Muscle of leg (tissue), 11 donors: Measurements from ENCODE around the gene PRKCA. TPM values are rescaled to one million over a fixed set of nuclear protein-coding genes. Genes with fewer than 3 reads are reported as not detected.

Experiments used
- DNase-seq: peaks from one replicate; pipeline ENCODE4 v3.0.0; 2013
- H3K27ac ChIP-seq: one replicate; pipeline ENCODE4 v1.5.1; 2013; ENCODE audit warnings: mild to moderate bottlenecking, low read length, control low read depth
- H3K27me3 ChIP-seq: one replicate; pipeline ENCODE4 v1.6.1; 2013; ENCODE audit warnings: low read length; ENCODE audit not compliant: control insufficient read depth, insufficient read depth
- H3K36me3 ChIP-seq: one replicate; pipeline ENCODE4 v1.6.1; 2013; ENCODE audit warnings: low read length; ENCODE audit not compliant: control insufficient read depth, insufficient read depth
- H3K4me1 ChIP-seq: one replicate; pipeline ENCODE4 v1.6.1; 2013; ENCODE audit warnings: low read length; ENCODE audit not compliant: control insufficient read depth, insufficient read depth
- H3K4me3 ChIP-seq: one replicate; pipeline ENCODE4 v1.5.1; 2013; ENCODE audit warnings: low read length, control low read depth
- H3K9me3 ChIP-seq: replicated peaks from 2 replicates; pipeline ENCODE4 v1.6.1; 2013; ENCODE audit warnings: low read depth, low read length; ENCODE audit not compliant: control insufficient read depth
- WGBS: methylation state at CpG from one replicate; pipeline ENCODE4 v1.1.5; 2013; ENCODE audit warnings: missing lambda C conversion rate; ENCODE audit not compliant: insufficient coverage; 5-methylcytosine and 5-hydroxymethylcytosine counted together
- polyA plus RNA-seq, 8 donors: library from polyadenylated mRNA; unstranded; fragments of 120-200 nt; gene quantifications; one replicate each; pipeline versions ENCODE4 v1.2.1 to v1.2.3, GENCODE V29; 2013; ENCODE audit warnings: inconsistent platforms in 1 of 8, low replicate concordance in 1 of 8; ENCODE audit not compliant: insufficient read length in 8 of 8, insufficient read depth in 1 of 8
- total RNA-seq: library from RNA; stranded (reverse); fragments of 120-200 nt; gene quantifications from one replicate; pipeline ENCODE4 v1.2.4, GENCODE V29; 2013

PRKCA gene
- total and polyA plus RNA-seq, 9 donors = 2.3 to 6.5 (median 3.5) TPM

- Histone ChIP-seq H3K4me1 (peaks cover 2% of the 10 kb centered on the region), H3K27ac (no peak overlapping the region), H3K27me3 (peaks cover 3% of the 10 kb centered on the region), H3K9me3 (no peaks in the 10 kb centered on the region), H3K36me3 (no peaks in the 10 kb centered on the region), H3K4me3 (no peak overlapping the region)
- 100% methylated on average over 1 of the region's 7 CpGs for WGBS
- DNase-seq = no peak
Observed at GRCh38 chr17:66750116-66750515, 447.7 kb downstream of the PRKCA start.

- H3K27ac ChIP-seq = no peak overlapping the region
- H3K9me3 ChIP-seq = no peaks in the 10 kb centered on the region
- H3K4me1 ChIP-seq = peaks cover 2% of the 10 kb centered on the region
- H3K4me3 ChIP-seq = no peak overlapping the region
- no peaks in the 10 kb centered on the region for H3K36me3 ChIP-seq
- H3K27me3 ChIP-seq = peaks cover 3% of the 10 kb centered on the region
- no peak for DNase-seq
- 90% methylated on average over 5 of the region's 11 CpGs for WGBS
Observed at GRCh38 chr17:66750781-66751543, 448.5 kb downstream of the PRKCA start.

- no peak overlapping the region for H3K27ac ChIP-seq
- H3K27me3 ChIP-seq = peaks cover 3% of the 10 kb centered on the region
- H3K9me3 ChIP-seq = no peaks in the 10 kb centered on the region
- no peak for DNase-seq
- WGBS = 100% methylated on average over 1 of the region's 3 CpGs
- peaks cover 2% of the 10 kb centered on the region for H3K4me1 ChIP-seq
- H3K36me3 ChIP-seq = no peaks in the 10 kb centered on the region
- H3K4me3 ChIP-seq = no peak overlapping the region
Observed at GRCh38 chr17:66751771-66752170, 449.4 kb downstream of the PRKCA start.

- Histone ChIP-seq H3K27ac (no peak overlapping the region), H3K9me3 (no peaks in the 10 kb centered on the region), H3K36me3 (no peaks in the 10 kb centered on the region), H3K27me3 (peaks cover 3% of the 10 kb centered on the region), H3K4me1 (peaks cover 2% of the 10 kb centered on the region), H3K4me3 (no peak overlapping the region)
- WGBS = 79% methylated on average over 3 of the region's 3 CpGs
- DNase-seq = no peak
Observed at GRCh38 chr17:66752411-66752810, 450.0 kb downstream of the PRKCA start.

- no peaks in the 10 kb centered on the region for H3K4me1 ChIP-seq
- peaks cover 2% of the 10 kb centered on the region for H3K27me3 ChIP-seq
- no peak overlapping the region for H3K27ac ChIP-seq
- no peaks in the 10 kb centered on the region for H3K9me3 ChIP-seq
- no peaks in the 10 kb centered on the region for H3K36me3 ChIP-seq
- DNase-seq = no peak
- WGBS = 55% methylated on average over 3 of the region's 11 CpGs
- H3K4me3 ChIP-seq = no peak overlapping the region
Observed at GRCh38 chr17:66753126-66753920, 450.9 kb downstream of the PRKCA start.

- no peak overlapping the region for H3K4me3 ChIP-seq
- no peaks in the 10 kb centered on the region for H3K9me3 ChIP-seq
- 72% methylated on average over 11 of the region's 18 CpGs for WGBS
- no peaks in the 10 kb centered on the region for H3K27me3 ChIP-seq
- H3K27ac ChIP-seq = no peak overlapping the region
- no peak for DNase-seq
- H3K36me3 ChIP-seq = no peaks in the 10 kb centered on the region
- H3K4me1 ChIP-seq = no peaks in the 10 kb centered on the region
Observed at GRCh38 chr17:66755101-66755943, 452.9 kb downstream of the PRKCA start.

GRCh38 chr17:66755944-66756290 is 453.5 kb downstream of the PRKCA start:
- Histone ChIP-seq H3K27ac (no peak overlapping the region), H3K9me3 (no peaks in the 10 kb centered on the region), H3K4me3 (no peak overlapping the region), H3K4me1 (no peaks in the 10 kb centered on the region), H3K36me3 (no peaks in the 10 kb centered on the region), H3K27me3 (no peaks in the 10 kb centered on the region)
- DNase-seq = no peak
- WGBS = 61% methylated on average over 2 of the region's 10 CpGs

- Histone ChIP-seq H3K9me3 (no peaks in the 10 kb centered on the region), H3K4me1 (no peaks in the 10 kb centered on the region), H3K36me3 (no peaks in the 10 kb centered on the region), H3K27ac (no peak overlapping the region), H3K4me3 (no peak overlapping the region), H3K27me3 (no peaks in the 10 kb centered on the region)
- DNase-seq = no peak
- WGBS = no CpG with 5 or more reads among the region's 3 CpGs
Observed at GRCh38 chr17:66760324-66760723, 457.9 kb downstream of the PRKCA start.

- 94% methylated on average over 3 of the region's 6 CpGs for WGBS
Observed at GRCh38 chr17:66762276-66762675, 459.9 kb downstream of the PRKCA start.

GRCh38 chr17:66763056-66763455 is 460.6 kb downstream of the PRKCA start:
- no CpG with 5 or more reads among the region's 2 CpGs for WGBS
- no peak for DNase-seq
- Histone ChIP-seq H3K4me1 (no peaks in the 10 kb centered on the region), H3K27ac (no peak overlapping the region), H3K4me3 (no peak overlapping the region), H3K9me3 (no peaks in the 10 kb centered on the region), H3K27me3 (no peaks in the 10 kb centered on the region), H3K36me3 (no peaks in the 10 kb centered on the region)

More at GRCh38 chr17:66762276-66762675, 459.9 kb downstream of the PRKCA start:
- no peaks in the 10 kb centered on the region for H3K36me3 ChIP-seq
- no peaks in the 10 kb centered on the region for H3K9me3 ChIP-seq
- no peaks in the 10 kb centered on the region for H3K4me1 ChIP-seq
- no peak overlapping the region for H3K4me3 ChIP-seq
- H3K27me3 ChIP-seq = no peaks in the 10 kb centered on the region
- no peak overlapping the region for H3K27ac ChIP-seq
- no peak for DNase-seq
